HepG2 (cell line): ENCODE data around the gene DIAPH1. TPM values are rescaled to one million over a fixed set of nuclear protein-coding genes. Genes with fewer than 3 reads are reported as not detected.

Source experiments
- ATAC-seq: fragments of 200-7000 bp; cut with Tn5 transposase; 3 replicates; pipeline ENCODE4 v1.9.1; 2020; ENCODE audit warnings: mild to moderate bottlenecking, moderate library complexity
- BruUV-seq: library from RNA; stranded (reverse); fragments of 400-500 nt; replicated peaks from 2 replicates; lab custom pipeline; 2021; lab: Mats Ljungman, UMichigan
- CTCF ChIA-PET: fragments of 300-600 bp; formaldehyde crosslinking; extraction: SDS; loops from one replicate; lab custom pipeline; 2021; ENCODE audit warnings: low total read pairs, inconsistent platforms, low intra/inter-chr PET ratio; lab: Yijun Ruan, JAX
- POLR2A ChIA-PET: fragments of 350-600 bp; sonication (Branson Sonifier 250); formaldehyde crosslinking; loops from one replicate; lab custom pipeline; 2020; ENCODE audit warnings: antibody characterized with exemption, inconsistent platforms; lab: Yijun Ruan, JAX
- DNase-seq: peaks from one replicate; pipeline ENCODE4 v3.0.0-alpha.2; 2015; ENCODE audit warnings: low spot score
- FAIRE-seq: peaks from 3 replicates; lab custom pipeline; 2011; peaks lifted over from hg19 to GRCh38; lab: Jason Lieb, UNC
- H2AFZ ChIP-seq: one replicate; pipeline ENCODE4 v1.6.1; 2011; ENCODE audit warnings: low read length, inconsistent platforms
- H3K27ac ChIP-seq: fragments of 300-600 bp; 3 replicates; pipeline ENCODE4 v1.8.0; 2011; ENCODE audit warnings: mixed run types, mild to moderate bottlenecking, mixed read lengths, low read length, inconsistent platforms; ENCODE audit not compliant: insufficient read depth; ENCODE audit errors: extremely low read length
- H3K27me3 ChIP-seq, 2 experiments: fragments of 200-600 bp in 1 of 2; 2 replicates in 1 of 2; 3 replicates in 1 of 2; pipeline versions ENCODE4 v1.6.0 to v1.8.0; 2011; ENCODE audit warnings: low read length in 2 of 2, mild to moderate bottlenecking in 2 of 2, moderate library complexity in 2 of 2, inconsistent platforms in 1 of 2; ENCODE audit not compliant: insufficient read depth in 2 of 2, control insufficient read depth in 1 of 2
- H3K36me3 ChIP-seq, 2 experiments: fragments of 200-600 bp in 1 of 2; replicated peaks in 1 of 2; 2 replicates in 1 of 2; 3 replicates in 1 of 2; pipeline versions ENCODE4 v1.5.1 to v1.8.0; 2011; ENCODE audit warnings: low read length in 2 of 2, inconsistent platforms in 1 of 2; ENCODE audit not compliant: insufficient read depth in 2 of 2, control insufficient read depth in 1 of 2
- H3K4me1 ChIP-seq: 2 replicates; pipeline ENCODE4 v1.5.1; 2012; ENCODE audit warnings: low read length, inconsistent platforms; ENCODE audit not compliant: insufficient read depth
- H3K4me2 ChIP-seq: 2 replicates; pipeline ENCODE4 v1.6.0; 2011; ENCODE audit warnings: low read depth, low read length, inconsistent platforms
- H3K4me3 ChIP-seq, 3 experiments: fragments of 200-600 bp in 1 of 3; sonication (generic), shearing (Covaris generic) in 1 of 3; replicated peaks in 1 of 3; 2 replicates each; pipeline ENCODE4 v1.5.1; 2011 to 2016; ENCODE audit warnings: low read length in 3 of 3, inconsistent platforms in 2 of 3, low read depth in 2 of 3, mild to moderate bottlenecking in 2 of 3, control low read depth in 1 of 3, mixed read lengths in 1 of 3; ENCODE audit not compliant: insufficient read depth in 1 of 3
- H3K79me2 ChIP-seq: one replicate; pipeline ENCODE4 v1.6.1; 2011; ENCODE audit warnings: low read length, inconsistent platforms; ENCODE audit not compliant: insufficient read depth
- H3K9ac ChIP-seq: 2 replicates; pipeline ENCODE4 v1.6.0; 2011; ENCODE audit warnings: mild to moderate bottlenecking, low read depth, low read length, inconsistent platforms; ENCODE audit not compliant: insufficient read depth
- H3K9me3 ChIP-seq: 2 replicates; pipeline ENCODE4 v1.5.1; 2012; ENCODE audit warnings: mild to moderate bottlenecking, low read length
- H4K20me1 ChIP-seq: 2 replicates; pipeline ENCODE4 v1.6.0; 2011; ENCODE audit warnings: inconsistent platforms, mild to moderate bottlenecking, low read length, moderate library complexity; ENCODE audit not compliant: insufficient read depth
- BORCS8-MEF2B ChIP-seq: sonication (generic); formaldehyde crosslinking; IDR thresholded peaks from 2 replicates; pipeline ENCODE4 v1.8.0; 2022; ENCODE audit warnings: mild to moderate bottlenecking, missing genetic modification reagents
- FOXC1 ChIP-seq: sonication (generic); formaldehyde crosslinking; IDR thresholded peaks from 2 replicates; pipeline ENCODE4 v1.8.0; 2022; ENCODE audit warnings: mild to moderate bottlenecking, missing genetic modification reagents, borderline replicate concordance
- GLMP ChIP-seq: sonication (generic); formaldehyde crosslinking; IDR thresholded peaks from 2 replicates; pipeline ENCODE4 v1.9.0; 2021; ENCODE audit warnings: missing genetic modification reagents, mild to moderate bottlenecking, borderline replicate concordance
- KDM5B ChIP-seq: sonication (generic); formaldehyde crosslinking; IDR thresholded peaks from 2 replicates; pipeline ENCODE4 v1.4.0; 2020; ENCODE audit warnings: missing genetic modification reagents, mild to moderate bottlenecking, borderline replicate concordance
- PCBP1 ChIP-seq: fragments of 200-400 bp; formaldehyde crosslinking; IDR thresholded peaks from 2 replicates; pipeline ENCODE4 v1.6.1; 2017; ENCODE audit warnings: mild to moderate bottlenecking, low read depth, low read length, borderline replicate concordance
- SMAD3 ChIP-seq: sonication (generic); formaldehyde crosslinking; IDR thresholded peaks from 2 replicates; pipeline ENCODE4 v1.4.0; 2020; ENCODE audit warnings: missing genetic modification reagents
- SP140L ChIP-seq: sonication (generic); formaldehyde crosslinking; IDR thresholded peaks from 2 replicates; pipeline ENCODE4 v1.4.0; 2020; ENCODE audit warnings: missing genetic modification reagents, borderline replicate concordance
- TBL1XR1 ChIP-seq: fragments of 150-350 bp; IDR thresholded peaks from 2 replicates; pipeline ENCODE4 v1.6.1; 2014; ENCODE audit warnings: borderline replicate concordance, low read length; ENCODE audit not compliant: partially characterized antibody
- TCF7 ChIP-seq: sonication (generic); IDR thresholded peaks from 2 replicates; pipeline ENCODE4 v1.6.1; 2016; ENCODE audit warnings: antibody characterized with exemption, low read depth
- ZFP82 ChIP-seq: sonication (generic); formaldehyde crosslinking; IDR thresholded peaks from 2 replicates; pipeline ENCODE4 v1.5.1; 2020; ENCODE audit warnings: mild to moderate bottlenecking, missing genetic modification reagents, borderline replicate concordance
- ZNF230 ChIP-seq: sonication (generic); formaldehyde crosslinking; IDR thresholded peaks from 2 replicates; pipeline ENCODE4 v1.4.0; 2020; ENCODE audit warnings: mild to moderate bottlenecking, missing genetic modification reagents
- ZNF468 ChIP-seq: sonication (generic); formaldehyde crosslinking; IDR thresholded peaks from 2 replicates; pipeline ENCODE4 v1.8.0; 2022; ENCODE audit warnings: mild to moderate bottlenecking, moderate library complexity, missing genetic modification reagents
- ZNF550 ChIP-seq: sonication (generic); formaldehyde crosslinking; IDR thresholded peaks from 2 replicates; pipeline ENCODE4 v1.4.0; 2020; ENCODE audit warnings: mild to moderate bottlenecking, missing genetic modification reagents, borderline replicate concordance
- ZNF674 ChIP-seq: sonication (generic); formaldehyde crosslinking; IDR thresholded peaks from 2 replicates; pipeline ENCODE4 v1.5.0; 2020; ENCODE audit warnings: low read depth, mild to moderate bottlenecking, missing genetic modification reagents
- ZNF83 ChIP-seq: sonication (generic); formaldehyde crosslinking; IDR thresholded peaks from 2 replicates; pipeline ENCODE4 v1.4.0; 2020; ENCODE audit warnings: missing genetic modification reagents, mild to moderate bottlenecking, borderline replicate concordance
- ZNF850 ChIP-seq: sonication (generic); formaldehyde crosslinking; conservative IDR thresholded peaks from 2 replicates; pipeline ENCODE4 v1.9.0; 2021; ENCODE audit warnings: mild to moderate bottlenecking, missing genetic modification reagents
- WGBS: methylation state at CpG from one replicate; pipeline ENCODE4 v1.1.6; 2017; ENCODE audit warnings: low lambda C conversion rate; 5-methylcytosine and 5-hydroxymethylcytosine counted together
- in situ Hi-C: cut with HindIII; loops from 2 replicates; pipeline ENCODE4 v1.10.0; 2017; ENCODE audit warnings: low pct_unique_long_range_greater_than_20kb; ENCODE audit not compliant: extremely low pct_ligation_motif_present
- intact Hi-C: fragments of 100-400 bp; cut with micrococcal nuclease; formaldehyde crosslinking; loops from one replicate; pipeline ENCODE4 v1.10.0; 2022; ENCODE audit not compliant: unreplicated experiment
- polyA plus RNA-seq, 8 experiments: library from polyadenylated mRNA; depleted of rRNA in 3 of 8; stranded (reverse) in 7 of 8; unstranded in 1 of 8; fragments of >200 nt; fragmentation: Illumina TruSeq in 4 of 8; extraction: Trizol in 4 of 8; gene quantifications; 2 replicates each; pipeline versions ENCODE4 v1.2.1 to v1.2.3, GENCODE V29; 2011 to 2016; ENCODE audit warnings: low read depth in 4 of 8, missing spikeins in 1 of 8, mixed read lengths in 1 of 8; ENCODE audit not compliant: insufficient read depth in 1 of 8
- total RNA-seq, 5 experiments: library from RNA; depleted of rRNA; stranded (reverse); fragments of >200 nt; fragmentation: Illumina TruSeq; extraction: Trizol; gene quantifications; 2 replicates each; pipeline ENCODE4 v1.2.3, GENCODE V29; 2016; ENCODE audit warnings: low read depth in 1 of 5
- TF ChIP-seq, protein P1 (sequence below): sonication (generic); formaldehyde crosslinking; IDR thresholded peaks from 2 replicates; pipeline ENCODE4 v1.4.0; 2020; ENCODE audit warnings: missing genetic modification reagents, borderline replicate concordance
- TF ChIP-seq, protein P2 (sequence below): sonication (generic); formaldehyde crosslinking; IDR thresholded peaks from 2 replicates; pipeline ENCODE4 v1.5.0; 2020; ENCODE audit warnings: missing genetic modification reagents
- TF ChIP-seq, protein P3 (sequence below): IDR thresholded peaks from 2 replicates; pipeline ENCODE4 v1.6.1; 2016; ENCODE audit warnings: missing biosample characterization, missing genetic modification reagents, low read depth

Gene DIAPH1
- total and polyA plus RNA-seq, 2 of the 13 experiments (the other 11 are each of a cell fraction or from before 2014, with no cell fraction given), result 25.1 to 33.9 TPM

DNA sequence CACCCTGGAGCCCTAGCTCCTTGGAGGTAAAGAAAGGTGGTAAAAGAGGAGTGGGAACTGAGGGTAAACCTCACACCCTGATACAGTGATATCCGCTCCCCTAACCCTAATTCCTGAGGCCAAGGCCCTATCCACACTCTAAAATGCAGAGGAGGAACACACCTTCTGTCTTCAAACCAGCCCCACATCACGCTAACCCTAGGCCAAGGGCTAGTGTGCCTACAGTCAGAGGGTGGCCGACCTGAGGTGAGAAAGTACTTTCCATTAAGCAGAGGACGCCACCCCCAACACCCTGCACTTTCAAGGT is 17.3 kb upstream of the DIAPH1 start:
- no TSS peak for BruUV-seq
- Histone ChIP-seq H3K79me2 (peaks cover 44% of the 10 kb centered on the region), H3K27me3 (no peaks in the 10 kb centered on the region; a peak in 1 of 5 replicates), H3K4me3 (peak overlapping the region; percentile 91 to 99 (median 99)), H3K9ac (peak overlapping the region; percentile 90), H4K20me1 (peaks cover 7% of the 10 kb centered on the region), H3K36me3 (peaks cover 2 to 25% of the 10 kb centered on the region in 2 experiments; a peak in 3 of 5 replicates), H3K27ac (peak overlapping the region; percentile 75), H2AFZ (no peak overlapping the region), H3K4me2 (peak overlapping the region; percentile 95), H3K9me3 (no peaks in the 10 kb centered on the region), H3K4me1 (peaks cover 35% of the 10 kb centered on the region)
- in situ Hi-C loops, result loop anchor here (5.0 kb wide), 1 partner anchor 44 kb away; no protein-coding TSS in a partner anchor
- DNase-seq (no peak), ATAC-seq (no peak), FAIRE-seq (no peak)
- ChIA-PET CTCF (interaction anchor here (1.3 kb wide), 1 partner anchor 17 kb away, joined by 6 read pairs; the partner anchor contains the start of gene DIAPH1), POLR2A (interaction anchor here (0.8 to 3.1 kb wide), 11 partner anchors 11 to 315 kb away, joined by 3 to 35 read pairs (median 9); partner anchors contain the start of genes DELE1, DIAPH1, FCHSD1 and TAF7)
- 5% methylated on average over 2 of the region's 4 CpGs for WGBS
- intact Hi-C loops, result no loop called here
- TF ChIP-seq, protein P1, sequence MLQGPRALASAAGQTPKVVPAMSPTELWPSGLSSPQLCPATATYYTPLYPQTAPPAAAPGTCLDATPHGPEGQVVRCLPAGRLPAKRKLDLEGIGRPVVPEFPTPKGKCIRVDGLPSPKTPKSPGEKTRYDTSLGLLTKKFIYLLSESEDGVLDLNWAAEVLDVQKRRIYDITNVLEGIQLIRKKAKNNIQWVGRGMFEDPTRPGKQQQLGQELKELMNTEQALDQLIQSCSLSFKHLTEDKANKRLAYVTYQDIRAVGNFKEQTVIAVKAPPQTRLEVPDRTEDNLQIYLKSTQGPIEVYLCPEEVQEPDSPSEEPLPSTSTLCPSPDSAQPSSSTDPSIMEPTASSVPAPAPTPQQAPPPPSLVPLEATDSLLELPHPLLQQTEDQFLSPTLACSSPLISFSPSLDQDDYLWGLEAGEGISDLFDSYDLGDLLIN (CRISPR knock-in tag), result no peak
- TF ChIP-seq ZNF468 (no peak), KDM5B (CRISPR knock-in tag) (0 out of 2 replicates have a peak, but pooled peaks have one; percentile 6), ZNF550 (CRISPR knock-in tag) (no peak), FOXC1 (0 out of 2 replicates have a peak, but pooled peaks have one; percentile 5), PCBP1 (no peak), BORCS8-MEF2B (CRISPR knock-in tag) (no peak), SP140L (no peak), ZNF674 (CRISPR knock-in tag) (no peak), ZNF230 (CRISPR knock-in tag) (0 out of 2 replicates have a peak, but pooled peaks have one; percentile 15), ZNF850 (CRISPR knock-in tag) (no peak), ZNF83 (CRISPR knock-in tag) (no peak), TCF7 (no peak), TBL1XR1 (no peak), ZFP82 (no peak), SMAD3 (CRISPR knock-in tag) (no peak), GLMP (CRISPR knock-in tag) (no peak)
- TF ChIP-seq, protein P2, sequence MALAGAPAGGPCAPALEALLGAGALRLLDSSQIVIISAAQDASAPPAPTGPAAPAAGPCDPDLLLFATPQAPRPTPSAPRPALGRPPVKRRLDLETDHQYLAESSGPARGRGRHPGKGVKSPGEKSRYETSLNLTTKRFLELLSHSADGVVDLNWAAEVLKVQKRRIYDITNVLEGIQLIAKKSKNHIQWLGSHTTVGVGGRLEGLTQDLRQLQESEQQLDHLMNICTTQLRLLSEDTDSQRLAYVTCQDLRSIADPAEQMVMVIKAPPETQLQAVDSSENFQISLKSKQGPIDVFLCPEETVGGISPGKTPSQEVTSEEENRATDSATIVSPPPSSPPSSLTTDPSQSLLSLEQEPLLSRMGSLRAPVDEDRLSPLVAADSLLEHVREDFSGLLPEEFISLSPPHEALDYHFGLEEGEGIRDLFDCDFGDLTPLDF (CRISPR knock-in tag), result no peak
- TF ChIP-seq, protein P3, sequence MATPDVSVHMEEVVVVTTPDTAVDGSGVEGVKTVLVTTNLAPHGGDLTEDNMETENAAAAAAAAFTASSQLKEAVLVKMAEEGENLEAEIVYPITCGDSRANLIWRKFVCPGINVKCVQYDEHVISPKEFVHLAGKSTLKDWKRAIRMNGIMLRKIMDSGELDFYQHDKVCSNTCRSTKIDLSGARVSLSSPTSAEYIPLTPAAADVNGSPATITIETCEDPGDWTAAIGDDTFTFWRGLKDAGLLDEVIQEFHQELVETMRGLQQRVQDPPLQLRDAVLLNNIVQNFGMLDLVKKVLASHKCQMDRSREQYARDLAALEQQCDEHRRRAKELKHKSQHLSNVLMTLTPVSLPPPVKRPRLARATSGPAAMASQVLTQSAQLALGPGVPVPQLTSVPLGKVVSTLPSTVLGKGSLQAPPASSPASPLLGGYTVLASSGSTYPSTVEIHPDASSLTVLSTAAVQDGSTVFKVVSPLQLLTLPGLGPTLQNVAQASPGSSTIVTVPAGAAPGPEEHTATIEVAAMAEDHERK (CRISPR knock-in tag), result no peak
